HCT116 (cell line): ENCODE results near the gene KIFAP3. TPM values are rescaled to one million over a fixed set of nuclear protein-coding genes. Genes with fewer than 3 reads are reported as not detected.
"Not testable (repeated sequence)": the region's sequence is repeated elsewhere in the genome, so short reads cannot be mapped to it uniquely, and the experiment has no call there.

ENCODE experiments used
- ATAC-seq: fragments of 200-7000 bp; cut with Tn5 transposase; 2 replicates; pipeline ENCODE4 v1.9.1; 2020; ENCODE audit warnings: mild to moderate bottlenecking, moderate library complexity
- BruUV-seq: library from RNA; stranded (reverse); fragments of 400-500 nt; replicated peaks from 2 replicates; lab custom pipeline; 2021; lab: Mats Ljungman, UMichigan
- CTCF ChIA-PET: fragments of 300-600 bp; sonication (Branson Sonifier 250); formaldehyde crosslinking; loops from one replicate; lab custom pipeline; 2021; ENCODE audit warnings: antibody characterized with exemption; lab: Charles Lee
- POLR2A ChIA-PET: fragments of 300-600, 350-600 bp; sonication (Branson Sonifier 250); formaldehyde crosslinking; loops from one replicate; lab custom pipeline; 2021; ENCODE audit warnings: antibody characterized with exemption; lab: Charles Lee
- RAD21 ChIA-PET, 2 experiments: fragments of 300-600 bp; sonication (Branson Sonifier 250); formaldehyde crosslinking; loops; one replicate each; lab custom pipeline; 2023; ENCODE audit warnings: low total read pairs in 2 of 2; ENCODE audit not compliant: uncharacterized antibody in 2 of 2, unreplicated experiment in 2 of 2, low non-redundant PET in 1 of 2; lab: Charles Lee
- DNase-seq: peaks from one replicate; pipeline ENCODE4 v3.0.0-alpha.2; 2010; ENCODE audit warnings: low read depth, low spot score
- H2AFZ ChIP-seq: fragments of 200-600 bp; shearing (Covaris generic), sonication (generic); 2 replicates; pipeline ENCODE4 v1.6.1; 2017; ENCODE audit warnings: low read depth, mixed run types, mixed read lengths, antibody characterized with exemption, low read length; ENCODE audit not compliant: poor library complexity, severe bottlenecking
- H3K27ac ChIP-seq: 2 replicates; pipeline ENCODE4 v1.5.1; 2012; ENCODE audit warnings: low read depth, low read length
- H3K27me3 ChIP-seq: fragments of 200-600 bp; sonication (generic); 2 replicates; pipeline ENCODE4 v1.6.1; 2016; ENCODE audit warnings: mixed run types, low read length, mixed read lengths; ENCODE audit not compliant: insufficient read depth
- H3K36me3 ChIP-seq, 2 experiments: fragments of 200-500 bp in 1 of 2; fragments of 200-600 bp in 1 of 2; sonication (Bioruptor generic) in 1 of 2; sonication (generic) in 1 of 2; 2 replicates each; pipeline versions ENCODE4 v1.5.1 to v1.6.1; 2014 to 2016; ENCODE audit warnings: low read length in 2 of 2, inconsistent platforms in 1 of 2, mixed read lengths in 1 of 2, mixed run types in 1 of 2; ENCODE audit not compliant: insufficient read depth in 2 of 2, control insufficient read depth in 1 of 2
- H3K4me1 ChIP-seq, 2 experiments: fragments of 200-600 bp in 1 of 2; sonication (generic) in 1 of 2; 2 replicates each; pipeline versions ENCODE4 v1.5.1 to v1.6.1; 2012 to 2017; ENCODE audit warnings: low read length in 2 of 2, inconsistent platforms in 1 of 2, mild to moderate bottlenecking in 1 of 2, mixed read lengths in 1 of 2, mixed run types in 1 of 2, moderate library complexity in 1 of 2; ENCODE audit not compliant: insufficient read depth in 2 of 2, control insufficient read depth in 1 of 2
- H3K4me2 ChIP-seq: fragments of 200-600 bp; sonication (generic); 2 replicates; pipeline ENCODE4 v1.6.1; 2017; ENCODE audit warnings: mixed run types, low read length, mixed read lengths
- H3K4me3 ChIP-seq, 2 experiments: fragments of 200-600 bp in 1 of 2; sonication (generic) in 1 of 2; replicated peaks in 1 of 2; 2 replicates each; pipeline ENCODE4 v1.5.1; 2011 to 2016; ENCODE audit warnings: low read length in 2 of 2, control low read depth in 1 of 2, low read depth in 1 of 2, mild to moderate bottlenecking in 1 of 2, mixed read lengths in 1 of 2, mixed run types in 1 of 2
- H3K79me2 ChIP-seq: fragments of 200-600 bp; sonication (generic); 2 replicates; pipeline ENCODE4 v1.6.1; 2017; ENCODE audit warnings: mild to moderate bottlenecking, mixed run types, low read length, moderate library complexity, mixed read lengths; ENCODE audit not compliant: insufficient read depth
- H3K9ac ChIP-seq: fragments of 200-600 bp; sonication (generic); 2 replicates; pipeline ENCODE4 v1.6.1; 2016; ENCODE audit warnings: low read length, mixed read lengths
- H3K9me2 ChIP-seq: fragments of 200-600 bp; sonication (generic), shearing (Covaris generic); 2 replicates; pipeline ENCODE4 v1.6.1; 2017; ENCODE audit warnings: mixed run types, mild to moderate bottlenecking, moderate library complexity; ENCODE audit not compliant: insufficient read depth
- H3K9me3 ChIP-seq, 2 experiments: fragments of 200-500 bp in 1 of 2; fragments of 200-600 bp in 1 of 2; sonication (Bioruptor generic) in 1 of 2; sonication (generic) in 1 of 2; 2 replicates each; pipeline ENCODE4 v1.6.1; 2014 to 2017; ENCODE audit warnings: low read length in 2 of 2, mixed read lengths in 2 of 2, inconsistent platforms in 1 of 2, low read depth in 1 of 2, mild to moderate bottlenecking in 1 of 2, mixed run types in 1 of 2, moderate library complexity in 1 of 2; ENCODE audit not compliant: control insufficient read depth in 1 of 2, insufficient read depth in 1 of 2
- H4K20me1 ChIP-seq: fragments of 200-600 bp; sonication (generic), shearing (Covaris generic); 2 replicates; pipeline ENCODE4 v1.6.1; 2017; ENCODE audit warnings: mixed run types, mild to moderate bottlenecking, moderate library complexity; ENCODE audit not compliant: insufficient read depth
- CBX3 ChIP-seq: IDR thresholded peaks from 2 replicates; pipeline ENCODE4 v1.6.1; 2012; ENCODE audit warnings: low read depth
- CEBPB ChIP-seq: IDR thresholded peaks from 2 replicates; pipeline ENCODE4 v1.6.1; 2012; ENCODE audit warnings: low read depth
- EGR1 ChIP-seq: IDR thresholded peaks from 2 replicates; pipeline ENCODE4 v1.6.1; 2012; ENCODE audit warnings: low read depth
- EZH2 ChIP-seq: fragments of 200-600 bp; sonication (generic); IDR thresholded peaks from 2 replicates; pipeline ENCODE4 v1.6.1; 2017; ENCODE audit warnings: antibody characterized with exemption, mixed run types
- EZH2phosphoT487 ChIP-seq: fragments of 200-600 bp; IDR thresholded peaks from 2 replicates; pipeline ENCODE4 v1.6.1; 2018; ENCODE audit warnings: antibody characterized with exemption, borderline replicate concordance
- FOSL1 ChIP-seq: IDR thresholded peaks from 2 replicates; pipeline ENCODE4 v1.6.1; 2012; ENCODE audit warnings: low read depth
- POLR2A ChIP-seq: IDR thresholded peaks from 2 replicates; pipeline ENCODE4 v1.7.0; 2011; ENCODE audit warnings: borderline replicate concordance; ENCODE audit not compliant: insufficient read depth, insufficient read length; ENCODE audit errors: extremely low read depth
- POLR2AphosphoS5 ChIP-seq: IDR thresholded peaks from 2 replicates; pipeline ENCODE4 v1.6.1; 2011; ENCODE audit warnings: mild to moderate bottlenecking, low read depth, low read length, moderate library complexity
- RAD21 ChIP-seq: IDR thresholded peaks from 2 replicates; pipeline ENCODE4 v1.6.1; 2012; ENCODE audit warnings: low read depth, mild to moderate bottlenecking
- SP1 ChIP-seq: IDR thresholded peaks from 2 replicates; pipeline ENCODE4 v1.6.1; 2012; ENCODE audit warnings: low read depth
- SRF ChIP-seq: IDR thresholded peaks from 2 replicates; pipeline ENCODE4 v1.6.1; 2012; ENCODE audit warnings: low read depth
- TCF7L2 ChIP-seq: IDR thresholded peaks from 2 replicates; pipeline ENCODE4 v1.7.0; 2011; ENCODE audit warnings: borderline replicate concordance, inconsistent platforms; ENCODE audit not compliant: insufficient read depth, insufficient read length; ENCODE audit errors: extremely low read depth
- ZFX ChIP-seq: fragments of 450-650 bp; IDR thresholded peaks from 2 replicates; pipeline ENCODE4 v1.6.1; 2017
- ZNF274 ChIP-seq: fragments of 200-500 bp; sonication (Bioruptor generic); IDR thresholded peaks from 2 replicates; pipeline ENCODE4 v1.6.1; 2014; ENCODE audit warnings: mild to moderate bottlenecking, low read depth, low read length, inconsistent platforms
- intact Hi-C: fragments of 100-400 bp; cut with micrococcal nuclease; formaldehyde crosslinking; loops from 2 replicates; pipeline ENCODE4 v1.10.0; 2022
- total RNA-seq: library from RNA; stranded (reverse); gene quantifications from one replicate; pipeline ENCODE4 v1.2.1, GENCODE V29; 2021; ENCODE audit not compliant: unreplicated experiment
- TF ChIP-seq, protein P1 (sequence below): IDR thresholded peaks from 2 replicates; pipeline ENCODE4 v1.6.1; 2012

Gene KIFAP3
- total RNA-seq, 1 experiment from 2014 or later: 10.8 TPM

DNA sequence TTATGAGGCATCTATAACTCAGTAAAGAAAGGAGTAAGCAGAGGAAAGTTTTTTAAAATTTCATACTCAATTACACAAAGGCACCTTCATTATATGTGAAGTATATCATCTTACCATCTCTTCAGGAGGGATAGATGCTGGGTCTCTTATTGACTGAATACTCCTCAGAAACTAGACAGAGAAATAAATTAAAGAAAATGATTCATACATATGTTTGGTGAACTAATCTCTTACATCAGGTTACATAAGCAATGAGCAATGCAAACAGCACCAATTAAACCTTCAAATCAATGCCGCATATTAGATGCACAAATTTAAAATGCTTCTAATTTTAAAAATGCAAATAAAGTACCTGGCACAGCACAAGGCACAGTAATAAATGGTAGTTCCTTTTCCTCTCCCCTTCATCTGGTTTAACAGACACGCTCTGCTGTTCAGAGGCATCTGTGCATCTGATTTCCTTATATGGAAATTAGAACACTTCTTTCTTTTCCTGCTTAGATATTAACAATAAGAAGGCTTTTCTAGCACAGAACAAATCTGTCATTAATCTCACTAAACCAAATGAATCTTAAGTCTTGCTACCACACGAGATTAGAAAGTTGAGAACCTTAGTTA is 200.8 kb downstream of the KIFAP3 start:
- no peak for TF ChIP-seq SRF
- no peak for TF ChIP-seq CBX3
- TF ChIP-seq FOSL1: no peak
- no peak for TF ChIP-seq ZNF274
- no peak for TF ChIP-seq SP1
- no peak for TF ChIP-seq POLR2A
- BruUV-seq: no TSS peak
- Histone ChIP-seq H3K4me2 (no peak overlapping the region), H2AFZ (no peak overlapping the region), H3K4me3 (no peak overlapping the region), H3K27ac (no peak overlapping the region), H3K9ac (no peak overlapping the region), H3K36me3 (peaks cover 29 to 39% of the 10 kb centered on the region in 2 experiments; a peak in 3 of 4 replicates), H3K79me2 (no peaks in the 10 kb centered on the region), H3K4me1 (no peaks in the 10 kb centered on the region; a peak in 1 of 4 replicates), H3K9me3 (no peaks in the 10 kb centered on the region), H3K27me3 (no peaks in the 10 kb centered on the region), H4K20me1 (no peaks in the 10 kb centered on the region), H3K9me2 (no peaks in the 10 kb centered on the region)
- intact Hi-C loops: no loop called here
- CTCF ChIA-PET: no interaction called here
- no peak for ATAC-seq
- POLR2A ChIA-PET: no interaction called here
- DNase-seq: no peak
- RAD21 ChIA-PET: no interaction called here

DNA sequence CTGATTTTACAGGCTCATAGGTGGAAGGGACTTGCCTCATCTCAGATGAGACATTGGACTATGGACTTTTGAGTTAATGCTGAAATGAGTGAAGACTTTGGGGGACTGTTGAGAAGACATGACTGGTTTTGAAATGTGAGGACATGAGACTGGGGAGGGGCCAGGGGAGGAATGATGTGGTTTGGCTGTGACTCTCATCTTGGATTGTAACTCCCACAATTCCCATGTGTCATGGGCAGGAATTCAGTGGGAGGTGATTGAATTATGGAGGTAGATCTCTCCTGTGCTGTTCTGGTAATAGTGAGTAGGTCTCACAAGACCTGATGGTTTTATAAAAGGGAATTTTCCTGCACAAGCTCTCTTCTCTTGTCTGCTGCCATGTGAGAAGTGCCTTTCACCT is 201.6 kb downstream of the KIFAP3 start:
- BruUV-seq: no TSS peak

DNA sequence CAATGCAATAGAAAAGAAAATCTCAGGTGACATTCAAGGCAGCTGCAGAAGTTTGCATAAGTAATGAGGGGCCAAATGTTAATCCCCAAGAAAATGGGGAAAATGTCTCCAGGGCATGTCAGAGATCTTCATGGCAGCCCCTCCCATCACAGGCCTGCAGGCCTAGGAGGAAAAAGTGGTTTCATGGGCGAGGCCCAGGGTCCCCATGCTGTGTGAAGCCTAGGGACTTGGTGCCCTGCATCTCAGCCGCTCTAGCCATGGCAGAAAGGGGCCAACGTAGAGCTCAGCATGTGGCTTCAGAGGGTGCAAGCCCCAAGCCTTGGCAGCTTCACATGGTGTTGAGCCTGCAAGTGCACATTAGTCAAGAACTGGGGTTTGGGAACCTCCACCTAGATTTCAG is 202.5 kb downstream of the KIFAP3 start:
- H3K27ac ChIP-seq, H3K9me3 ChIP-seq, ATAC-seq, H3K4me1 ChIP-seq, H3K4me3 ChIP-seq, H3K27me3 ChIP-seq, H3K4me2 ChIP-seq, H2AFZ ChIP-seq, intact Hi-C loops, H3K9me2 ChIP-seq, H3K9ac ChIP-seq, RAD21 ChIA-PET, POLR2A ChIA-PET, DNase-seq, BruUV-seq, H3K79me2 ChIP-seq, H4K20me1 ChIP-seq: not testable (repeated sequence)
- peaks cover 29 to 47% of the 10 kb centered on the region in 2 experiments; a peak in 3 of 4 replicates for H3K36me3 ChIP-seq
- CTCF ChIA-PET: interaction anchor here (0.7 kb wide), 1 partner anchor 585 kb away, joined by 3 read pairs; no protein-coding TSS in a partner anchor

More for the DNA sequence above, 201.6 kb downstream of the KIFAP3 start:
- Histone ChIP-seq H2AFZ (no peak overlapping the region), H3K27ac (no peak overlapping the region), H4K20me1 (no peaks in the 10 kb centered on the region), H3K9me2 (no peaks in the 10 kb centered on the region), H3K27me3 (no peaks in the 10 kb centered on the region), H3K9ac (no peak overlapping the region), H3K9me3 (no peaks in the 10 kb centered on the region), H3K36me3 (peaks cover 30 to 41% of the 10 kb centered on the region in 2 experiments; a peak in 3 of 4 replicates), H3K79me2 (no peaks in the 10 kb centered on the region), H3K4me3 (no peak overlapping the region), H3K4me2 (no peak overlapping the region), H3K4me1 (no peaks in the 10 kb centered on the region; a peak in 1 of 4 replicates)
- ATAC-seq (no peak), DNase-seq (no peak)
- intact Hi-C loops: no loop called here
- TF ChIP-seq EZH2: no peak
- TF ChIP-seq EGR1: no peak
- TF ChIP-seq EZH2phosphoT487: no peak
- TF ChIP-seq SP1: no peak
- no peak for TF ChIP-seq CBX3
- no peak for TF ChIP-seq TCF7L2
- TF ChIP-seq ZFX: no peak
- TF ChIP-seq CEBPB: no peak
- TF ChIP-seq POLR2AphosphoS5: no peak
- TF ChIP-seq RAD21: no peak
- TF ChIP-seq, protein P1, sequence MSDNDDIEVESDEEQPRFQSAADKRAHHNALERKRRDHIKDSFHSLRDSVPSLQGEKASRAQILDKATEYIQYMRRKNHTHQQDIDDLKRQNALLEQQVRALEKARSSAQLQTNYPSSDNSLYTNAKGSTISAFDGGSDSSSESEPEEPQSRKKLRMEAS: no peak
- POLR2A ChIA-PET: no interaction called here
- CTCF ChIA-PET: interaction anchor here (0.7 kb wide), 1 partner anchor 584 kb away, joined by 3 read pairs; no protein-coding TSS in a partner anchor
- RAD21 ChIA-PET: no interaction called here
